Measurements from ENCODE around the gene CDK19. TPM values are rescaled to one million over a fixed set of nuclear protein-coding genes. Genes with fewer than 3 reads are reported as not detected.

The CDK19 gene
- polyA plus RNA-seq, 1 donor from 2014 or later = 40.7 TPM

GRCh38 chr6:110813338-110814101 lies 1.7 kb downstream of the CDK19 start:
- no peaks in the 10 kb centered on the region for H3K36me3 ChIP-seq (ENCODE audit: insufficient read depth, low read length)
- peak overlapping the region; percentile 87 for H3K4me2 ChIP-seq (ENCODE audit: low read length)
- H4K20me1 ChIP-seq (ENCODE audit: insufficient read depth) = no peaks in the 10 kb centered on the region
- H3K79me2 ChIP-seq (replicated peaks; ENCODE audit: insufficient read depth, low read length) = peaks cover 54% of the 10 kb centered on the region
- H3K9me3 ChIP-seq (ENCODE audit: low read length) = no peaks in the 10 kb centered on the region
- no peaks in the 10 kb centered on the region for H3F3A ChIP-seq (ENCODE audit: insufficient read depth, low read length, poor library complexity, severe bottlenecking)
- TF ChIP-seq MXI1 (conservative IDR thresholded peaks at IDR 0.05; ENCODE audit: poor library complexity, severe bottlenecking) = no peak
- TF ChIP-seq EZH2 (IDR thresholded peaks at IDR 0.05; ENCODE audit: borderline replicate concordance, insufficient read depth, low read length, poor library complexity, severe bottlenecking) = no peak
- no peak for TF ChIP-seq TAF1 (IDR thresholded peaks at IDR 0.05; ENCODE audit: low read depth)
- no peak for TF ChIP-seq RAD21 (conservative IDR thresholded peaks at IDR 0.05)
- TF ChIP-seq EP300 (conservative IDR thresholded peaks at IDR 0.05; ENCODE audit: poor library complexity, severe bottlenecking) = no peak
- TF ChIP-seq SMC3 (conservative IDR thresholded peaks at IDR 0.05; ENCODE audit: poor library complexity) = no peak
- no peak for TF ChIP-seq CTCF (IDR thresholded peaks at IDR 0.05; ENCODE audit: poor library complexity, severe bottlenecking)
- no peak for TF ChIP-seq POLR2AphosphoS5 (IDR thresholded peaks at IDR 0.05)
- no peak for TF ChIP-seq REST (IDR thresholded peaks at IDR 0.05; ENCODE audit: borderline replicate concordance)
- H3K27ac ChIP-seq (ENCODE audit: low read length) = peak overlapping the region; percentile 95
- peak overlapping the region; percentile 89 for H3K4me3 ChIP-seq (ENCODE audit: low read length)
- H3K9ac ChIP-seq (ENCODE audit: low read length) = peak overlapping the region; percentile 93
- H3K27me3 ChIP-seq (ENCODE audit: insufficient read depth, low read depth, low read length) = no peaks in the 10 kb centered on the region
- no peaks in the 10 kb centered on the region for H3K9me2 ChIP-seq (ENCODE audit: insufficient read depth, low read length)
- peak overlapping the region; percentile 85 for H2AFZ ChIP-seq (ENCODE audit: low read depth, low read length)

- no peaks in the 10 kb centered on the region for H3F3A ChIP-seq (ENCODE audit: insufficient read depth, low read length, poor library complexity, severe bottlenecking)
- no peaks in the 10 kb centered on the region for H3K9me3 ChIP-seq (ENCODE audit: low read length)
- no peak overlapping the region for H3K9ac ChIP-seq (ENCODE audit: low read length)
- no peaks in the 10 kb centered on the region for H3K36me3 ChIP-seq (ENCODE audit: insufficient read depth, low read length)
- H3K4me3 ChIP-seq (ENCODE audit: low read length) = peak overlapping the region; percentile 89
- H3K9me2 ChIP-seq (ENCODE audit: insufficient read depth, low read length) = no peaks in the 10 kb centered on the region
- H3K4me2 ChIP-seq (ENCODE audit: low read length) = peak overlapping the region; percentile 87
- no peaks in the 10 kb centered on the region for H3K27me3 ChIP-seq (ENCODE audit: insufficient read depth, low read depth, low read length)
- H4K20me1 ChIP-seq (ENCODE audit: insufficient read depth) = no peaks in the 10 kb centered on the region
- peaks cover 62% of the 10 kb centered on the region for H3K79me2 ChIP-seq (replicated peaks; ENCODE audit: insufficient read depth, low read length)
- no peak overlapping the region for H2AFZ ChIP-seq (ENCODE audit: low read depth, low read length)
- H3K27ac ChIP-seq (ENCODE audit: low read length) = no peak overlapping the region
- TF ChIP-seq EP300 (conservative IDR thresholded peaks at IDR 0.05; ENCODE audit: poor library complexity, severe bottlenecking) (no peak), CTCF (IDR thresholded peaks at IDR 0.05; ENCODE audit: poor library complexity, severe bottlenecking) (no peak), EZH2 (IDR thresholded peaks at IDR 0.05; ENCODE audit: borderline replicate concordance, insufficient read depth, low read length, poor library complexity, severe bottlenecking) (no peak), RAD21 (conservative IDR thresholded peaks at IDR 0.05) (no peak), POLR2AphosphoS5 (IDR thresholded peaks at IDR 0.05) (no peak), TAF1 (IDR thresholded peaks at IDR 0.05; ENCODE audit: low read depth) (no peak), MXI1 (conservative IDR thresholded peaks at IDR 0.05; ENCODE audit: poor library complexity, severe bottlenecking) (no peak), SMC3 (conservative IDR thresholded peaks at IDR 0.05; ENCODE audit: poor library complexity) (no peak), REST (IDR thresholded peaks at IDR 0.05; ENCODE audit: borderline replicate concordance) (no peak)
Measured at GRCh38 chr6:110812719-110813118, 2.5 kb downstream of the CDK19 start.

Measured in neural cell (in vitro differentiated cells).